DND-41 (cell line): ENCODE measurements around the gene SLC27A1.

ENCODE experiments used
- ATAC-seq: fragments of 200-7000 bp; cut with Tn5 transposase; 3 replicates; pipeline ENCODE4 v1.9.1; 2021; ENCODE audit warnings: low read depth; ENCODE audit not compliant: insufficient read depth
- DNase-seq: peaks from one replicate; pipeline ENCODE4 v3.0.0-alpha.2; 2020
- H2AFZ ChIP-seq: 2 replicates; pipeline ENCODE4 v1.6.0; 2012; ENCODE audit warnings: low read depth, low read length
- H3K27ac ChIP-seq: 2 replicates; pipeline ENCODE4 v1.5.1; 2012; ENCODE audit warnings: low read length, inconsistent platforms
- H3K27me3 ChIP-seq: fragments of 200-600 bp; sonication (generic); 2 replicates; pipeline ENCODE4 v1.6.0; 2012; ENCODE audit warnings: low read length, mild to moderate bottlenecking, inconsistent platforms; ENCODE audit not compliant: insufficient read depth, poor library complexity
- H3K36me3 ChIP-seq: 2 replicates; pipeline ENCODE4 v1.5.1; 2012; ENCODE audit warnings: low read length, inconsistent platforms; ENCODE audit not compliant: insufficient read depth
- H3K4me1 ChIP-seq: 2 replicates; pipeline ENCODE4 v1.5.1; 2012; ENCODE audit warnings: mild to moderate bottlenecking, low read length; ENCODE audit not compliant: insufficient read depth
- H3K4me2 ChIP-seq: 2 replicates; pipeline ENCODE4 v1.6.0; 2012; ENCODE audit warnings: mild to moderate bottlenecking, moderate library complexity, low read length, inconsistent platforms; ENCODE audit not compliant: insufficient read depth
- H3K4me3 ChIP-seq, 2 experiments: fragments of 200-600 bp in 1 of 2; shearing (Covaris generic) in 1 of 2; 2 replicates each; pipeline ENCODE4 v1.5.1; 2012 to 2016; ENCODE audit warnings: inconsistent platforms in 2 of 2, low read length in 2 of 2, mild to moderate bottlenecking in 2 of 2, low read depth in 1 of 2, moderate library complexity in 1 of 2
- H3K79me2 ChIP-seq: 2 replicates; pipeline ENCODE4 v1.6.0; 2012; ENCODE audit warnings: low read length, inconsistent platforms; ENCODE audit not compliant: insufficient read depth
- H3K9ac ChIP-seq: 2 replicates; pipeline ENCODE4 v1.6.0; 2012; ENCODE audit warnings: low read depth, mild to moderate bottlenecking, inconsistent platforms, low read length, moderate library complexity
- H3K9me3 ChIP-seq: 2 replicates; pipeline ENCODE4 v1.5.1; 2012; ENCODE audit warnings: low read length, moderate library complexity, mild to moderate bottlenecking, inconsistent platforms; ENCODE audit not compliant: insufficient read depth, severe bottlenecking
- H4K20me1 ChIP-seq: 2 replicates; pipeline ENCODE4 v1.6.0; 2012; ENCODE audit warnings: low read length; ENCODE audit not compliant: insufficient read depth
- EZH2 ChIP-seq: IDR thresholded peaks from 3 replicates; pipeline ENCODE4 v1.6.1; 2012; ENCODE audit warnings: borderline replicate concordance, low read depth, mild to moderate bottlenecking, moderate library complexity, low read length, inconsistent platforms; ENCODE audit not compliant: severe bottlenecking
- TF ChIP-seq, protein P1 (sequence below): IDR thresholded peaks from 2 replicates; pipeline ENCODE4 v1.5.1; 2012; ENCODE audit warnings: borderline replicate concordance, low read length, moderate library complexity, mild to moderate bottlenecking; ENCODE audit not compliant: poor library complexity, severe bottlenecking; ENCODE audit errors: extremely low read depth

The SLC27A1 gene

GRCh38 chr19:17435218-17435617 is 35.1 kb upstream of the SLC27A1 start:
- Histone ChIP-seq H2AFZ (no peak overlapping the region), H3K27me3 (no peaks in the 10 kb centered on the region), H3K27ac (no peak overlapping the region), H3K36me3 (no peaks in the 10 kb centered on the region), H3K4me1 (no peaks in the 10 kb centered on the region), H3K79me2 (no peaks in the 10 kb centered on the region), H3K4me2 (no peak overlapping the region), H4K20me1 (no peaks in the 10 kb centered on the region), H3K9me3 (no peaks in the 10 kb centered on the region), H3K4me3 (no peak overlapping the region), H3K9ac (no peak overlapping the region)
- DNase-seq (no peak), ATAC-seq (no peak)
- TF ChIP-seq, protein P1, sequence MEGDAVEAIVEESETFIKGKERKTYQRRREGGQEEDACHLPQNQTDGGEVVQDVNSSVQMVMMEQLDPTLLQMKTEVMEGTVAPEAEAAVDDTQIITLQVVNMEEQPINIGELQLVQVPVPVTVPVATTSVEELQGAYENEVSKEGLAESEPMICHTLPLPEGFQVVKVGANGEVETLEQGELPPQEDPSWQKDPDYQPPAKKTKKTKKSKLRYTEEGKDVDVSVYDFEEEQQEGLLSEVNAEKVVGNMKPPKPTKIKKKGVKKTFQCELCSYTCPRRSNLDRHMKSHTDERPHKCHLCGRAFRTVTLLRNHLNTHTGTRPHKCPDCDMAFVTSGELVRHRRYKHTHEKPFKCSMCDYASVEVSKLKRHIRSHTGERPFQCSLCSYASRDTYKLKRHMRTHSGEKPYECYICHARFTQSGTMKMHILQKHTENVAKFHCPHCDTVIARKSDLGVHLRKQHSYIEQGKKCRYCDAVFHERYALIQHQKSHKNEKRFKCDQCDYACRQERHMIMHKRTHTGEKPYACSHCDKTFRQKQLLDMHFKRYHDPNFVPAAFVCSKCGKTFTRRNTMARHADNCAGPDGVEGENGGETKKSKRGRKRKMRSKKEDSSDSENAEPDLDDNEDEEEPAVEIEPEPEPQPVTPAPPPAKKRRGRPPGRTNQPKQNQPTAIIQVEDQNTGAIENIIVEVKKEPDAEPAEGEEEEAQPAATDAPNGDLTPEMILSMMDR = no peak
- TF ChIP-seq EZH2 = no peak

- DNase-seq = no peak
These were observed 34.0 kb upstream of the SLC27A1 start for GRCh38 chr19:17436094-17436873.

DNA sequence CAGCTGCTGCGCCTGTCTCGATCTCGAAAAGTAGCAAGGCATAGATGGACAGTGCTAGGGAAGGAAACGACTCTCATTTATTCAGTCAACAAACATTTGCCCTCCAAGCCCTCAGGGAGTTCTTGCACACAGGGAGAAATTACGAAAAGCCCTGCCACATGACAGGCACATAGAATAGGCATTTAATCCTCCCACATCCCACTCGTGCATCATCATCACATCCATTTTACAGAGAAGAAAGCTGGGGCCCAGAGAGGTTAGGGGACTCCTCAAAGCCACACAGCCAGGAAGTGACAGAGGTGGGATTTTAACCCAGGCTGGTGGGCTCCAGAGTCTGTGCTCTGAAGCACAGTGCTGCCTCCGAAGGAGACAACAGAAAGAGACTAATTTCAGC is 33.5 kb upstream of the SLC27A1 start:
- H3K4me1 ChIP-seq = no peaks in the 10 kb centered on the region
- ATAC-seq = no peak
- H3K4me2 ChIP-seq = no peak overlapping the region

More at GRCh38 chr19:17436094-17436873, 34.0 kb upstream of the SLC27A1 start:
- Histone ChIP-seq H3K4me3 (no peak overlapping the region), H3K9me3 (no peaks in the 10 kb centered on the region), H3K9ac (no peak overlapping the region), H3K27me3 (no peaks in the 10 kb centered on the region), H2AFZ (no peak overlapping the region), H4K20me1 (no peaks in the 10 kb centered on the region), H3K4me2 (no peak overlapping the region), H3K4me1 (no peaks in the 10 kb centered on the region), H3K79me2 (no peaks in the 10 kb centered on the region), H3K27ac (no peak overlapping the region), H3K36me3 (no peaks in the 10 kb centered on the region)
- TF ChIP-seq EZH2 = no peak
- TF ChIP-seq, protein P1 = no peak
- no peak for ATAC-seq

DNA sequence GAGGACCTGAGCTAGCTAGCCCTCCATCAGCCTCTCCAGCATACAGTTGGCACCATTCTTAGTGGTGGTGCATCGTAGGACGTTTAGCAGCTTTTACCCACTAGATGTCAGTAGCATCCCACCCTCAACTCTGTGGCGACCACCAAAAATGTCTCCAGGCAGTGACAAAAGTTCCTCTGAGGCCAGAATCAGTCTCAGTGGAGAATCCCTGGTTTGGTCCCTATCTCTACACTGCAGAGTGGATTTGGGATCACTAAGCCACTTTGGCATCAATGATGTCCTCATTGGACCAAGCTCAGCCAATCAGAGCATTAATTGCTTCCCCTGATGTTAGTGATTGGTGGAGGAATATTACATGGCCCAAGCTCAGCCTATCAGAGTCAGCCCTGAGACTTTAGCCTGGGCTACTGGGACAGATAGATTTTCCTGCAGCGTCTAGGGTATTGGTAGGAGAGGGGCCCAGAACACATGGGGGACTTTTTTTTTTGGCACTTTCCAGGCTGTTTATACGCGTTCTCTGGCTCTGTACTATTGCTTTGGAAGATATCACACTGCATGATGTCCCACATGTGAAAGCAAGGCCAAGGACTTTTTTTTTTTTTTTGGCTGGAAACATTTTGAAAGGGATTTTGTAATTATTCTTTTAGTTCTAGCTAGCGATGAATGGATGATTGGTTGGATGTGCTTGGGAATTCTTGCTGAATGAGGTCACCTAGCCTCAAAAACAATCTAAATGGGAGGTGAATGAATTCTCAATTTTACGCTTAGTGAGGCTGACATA is 28.9 kb upstream of the SLC27A1 start:
- H3K79me2 ChIP-seq = no peaks in the 10 kb centered on the region
- ATAC-seq (peak; percentile 85), DNase-seq (peak; percentile 61)
- no peaks in the 10 kb centered on the region for H3K9me3 ChIP-seq
- TF ChIP-seq, protein P1 = peak; percentile 83
- TF ChIP-seq EZH2 = no peak
- H4K20me1 ChIP-seq = no peaks in the 10 kb centered on the region
- H3K36me3 ChIP-seq = no peaks in the 10 kb centered on the region
- no peak overlapping the region for H3K4me2 ChIP-seq
- no peak overlapping the region for H3K9ac ChIP-seq
- no peak overlapping the region for H2AFZ ChIP-seq
- H3K27me3 ChIP-seq = no peaks in the 10 kb centered on the region
- H3K4me1 ChIP-seq = no peaks in the 10 kb centered on the region
- no peak overlapping the region for H3K27ac ChIP-seq
- no peak overlapping the region for H3K4me3 ChIP-seq

More for the DNA sequence above, 33.5 kb upstream of the SLC27A1 start:
- DNase-seq = no peak
- TF ChIP-seq EZH2 = no peak
- no peaks in the 10 kb centered on the region for H3K36me3 ChIP-seq
- no peak overlapping the region for H3K27ac ChIP-seq
- no peak overlapping the region for H3K9ac ChIP-seq
- H3K79me2 ChIP-seq = no peaks in the 10 kb centered on the region
- H4K20me1 ChIP-seq = no peaks in the 10 kb centered on the region
- no peaks in the 10 kb centered on the region for H3K27me3 ChIP-seq
- H2AFZ ChIP-seq = no peak overlapping the region
- no peak overlapping the region for H3K4me3 ChIP-seq
- H3K9me3 ChIP-seq = no peaks in the 10 kb centered on the region
